Mucosa of descending colon (tissue), 3 donors: ENCODE measurements around the gene IGFL3. TPM values are rescaled to one million over a fixed set of nuclear protein-coding genes. Genes with fewer than 3 reads are reported as not detected.
"Not testable (repeated sequence)": the region's sequence is repeated elsewhere in the genome, so short reads cannot be mapped to it uniquely, and the experiment has no call there.

Experiments used
- ATAC-seq: fragments of 200-7000 bp; cut with Tn5 transposase; one replicate; pipeline ENCODE4 v1.9.1; 2020; ENCODE audit warnings: mild to moderate bottlenecking, moderate library complexity
- DNase-seq, 3 donors: peaks; one replicate each; pipeline ENCODE4 v3.0.0-alpha.2; 2020
- H3K36me3 ChIP-seq: fragments of 200-600 bp; one replicate; pipeline ENCODE4 v1.8.0; 2021; ENCODE audit warnings: low read depth, mild to moderate bottlenecking
- H3K4me1 ChIP-seq: fragments of 200-600 bp; one replicate; pipeline ENCODE4 v1.8.0; 2021; ENCODE audit warnings: low read depth, mild to moderate bottlenecking
- H3K4me3 ChIP-seq: fragments of 200-600 bp; one replicate; pipeline ENCODE4 v1.8.0; 2021; ENCODE audit warnings: mild to moderate bottlenecking
- H3K9me3 ChIP-seq: fragments of 200-600 bp; one replicate; pipeline ENCODE4 v1.8.0; 2021; ENCODE audit warnings: mild to moderate bottlenecking
- intact Hi-C, 2 donors: fragments of 100-400 bp; cut with DNase I in 1 of 2; cut with micrococcal nuclease in 1 of 2; formaldehyde crosslinking; loops; one replicate each; pipeline versions ENCODE4 v1.11.0 to v1.11.1; 2022; cut with DNase I, micrococcal nuclease
- total RNA-seq, 3 donors: library from RNA; stranded (reverse); fragmentation: NEBNext Ultra II Directional in 2 of 3; extraction: Animal tissue kit (Norgen Biotek cat#: 25700) in 2 of 3; gene quantifications; one replicate each; pipeline versions ENCODE4 v1.2.1 to v1.2.4, GENCODE V29; 2021 to 2023
- TF ChIP-seq, protein P1 (sequence below): fragments of 200-600 bp; IDR thresholded peaks from one replicate; pipeline ENCODE4 v1.8.0; 2022; ENCODE audit warnings: antibody characterized with exemption, mild to moderate bottlenecking
- donor health status: DM: no; HTN: no; CAD: no; lungs with moderate emphysema.
- donor health status: DM: no; HTN: no; CAD: no.
- donor health status: DM: no; HTN: yes; CAD: no.

IGFL3 gene
- total RNA-seq, 3 donors from 2014 or later: not detected

GRCh38 chr19:46081928-46082727, 42.4 kb downstream of the IGFL3 start:
- ATAC-seq (peak; percentile 69), DNase-seq (peak in 1 of 3 donors; percentile 45)
- Histone ChIP-seq H3K4me3 (no peak overlapping the region), H3K36me3 (no peaks in the 10 kb centered on the region), H3K4me1 (peaks cover 3% of the 10 kb centered on the region), H3K9me3 (peaks cover 11% of the 10 kb centered on the region)
- TF ChIP-seq, protein P1, sequence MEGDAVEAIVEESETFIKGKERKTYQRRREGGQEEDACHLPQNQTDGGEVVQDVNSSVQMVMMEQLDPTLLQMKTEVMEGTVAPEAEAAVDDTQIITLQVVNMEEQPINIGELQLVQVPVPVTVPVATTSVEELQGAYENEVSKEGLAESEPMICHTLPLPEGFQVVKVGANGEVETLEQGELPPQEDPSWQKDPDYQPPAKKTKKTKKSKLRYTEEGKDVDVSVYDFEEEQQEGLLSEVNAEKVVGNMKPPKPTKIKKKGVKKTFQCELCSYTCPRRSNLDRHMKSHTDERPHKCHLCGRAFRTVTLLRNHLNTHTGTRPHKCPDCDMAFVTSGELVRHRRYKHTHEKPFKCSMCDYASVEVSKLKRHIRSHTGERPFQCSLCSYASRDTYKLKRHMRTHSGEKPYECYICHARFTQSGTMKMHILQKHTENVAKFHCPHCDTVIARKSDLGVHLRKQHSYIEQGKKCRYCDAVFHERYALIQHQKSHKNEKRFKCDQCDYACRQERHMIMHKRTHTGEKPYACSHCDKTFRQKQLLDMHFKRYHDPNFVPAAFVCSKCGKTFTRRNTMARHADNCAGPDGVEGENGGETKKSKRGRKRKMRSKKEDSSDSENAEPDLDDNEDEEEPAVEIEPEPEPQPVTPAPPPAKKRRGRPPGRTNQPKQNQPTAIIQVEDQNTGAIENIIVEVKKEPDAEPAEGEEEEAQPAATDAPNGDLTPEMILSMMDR: peak; percentile 29
- intact Hi-C loops: loop anchor here (2.0 to 10.0 kb wide), 3 partner anchors 107 to 180 kb away; no protein-coding TSS in a partner anchor

GRCh38 chr19:46080561-46080960, 43.9 kb downstream of the IGFL3 start:
- no peaks in the 10 kb centered on the region for H3K36me3 ChIP-seq
- DNase-seq (no peak), ATAC-seq (no peak)
- intact Hi-C loops: loop anchor here (5.0 to 10.0 kb wide), 2 partner anchors 114 to 182 kb away; no protein-coding TSS in a partner anchor
- peaks cover 2% of the 10 kb centered on the region for H3K9me3 ChIP-seq
- TF ChIP-seq, protein P1: no peak
- peaks cover 8% of the 10 kb centered on the region for H3K4me1 ChIP-seq
- no peak overlapping the region for H3K4me3 ChIP-seq

- H3K4me3 ChIP-seq: no peak overlapping the region
- H3K36me3 ChIP-seq: no peaks in the 10 kb centered on the region
- ATAC-seq (no peak), DNase-seq (no peak)
- TF ChIP-seq, protein P1: no peak
- no peaks in the 10 kb centered on the region for H3K9me3 ChIP-seq
- H3K4me1 ChIP-seq: peaks cover 8% of the 10 kb centered on the region
- intact Hi-C loops: loop anchor here in 1 of 2 donors (10.0 kb wide), 1 partner anchor 55 kb away; the partner anchor contains the start of gene PGLYRP1
Measured at GRCh38 chr19:46079576-46079975, 44.9 kb downstream of the IGFL3 start.

DNA sequence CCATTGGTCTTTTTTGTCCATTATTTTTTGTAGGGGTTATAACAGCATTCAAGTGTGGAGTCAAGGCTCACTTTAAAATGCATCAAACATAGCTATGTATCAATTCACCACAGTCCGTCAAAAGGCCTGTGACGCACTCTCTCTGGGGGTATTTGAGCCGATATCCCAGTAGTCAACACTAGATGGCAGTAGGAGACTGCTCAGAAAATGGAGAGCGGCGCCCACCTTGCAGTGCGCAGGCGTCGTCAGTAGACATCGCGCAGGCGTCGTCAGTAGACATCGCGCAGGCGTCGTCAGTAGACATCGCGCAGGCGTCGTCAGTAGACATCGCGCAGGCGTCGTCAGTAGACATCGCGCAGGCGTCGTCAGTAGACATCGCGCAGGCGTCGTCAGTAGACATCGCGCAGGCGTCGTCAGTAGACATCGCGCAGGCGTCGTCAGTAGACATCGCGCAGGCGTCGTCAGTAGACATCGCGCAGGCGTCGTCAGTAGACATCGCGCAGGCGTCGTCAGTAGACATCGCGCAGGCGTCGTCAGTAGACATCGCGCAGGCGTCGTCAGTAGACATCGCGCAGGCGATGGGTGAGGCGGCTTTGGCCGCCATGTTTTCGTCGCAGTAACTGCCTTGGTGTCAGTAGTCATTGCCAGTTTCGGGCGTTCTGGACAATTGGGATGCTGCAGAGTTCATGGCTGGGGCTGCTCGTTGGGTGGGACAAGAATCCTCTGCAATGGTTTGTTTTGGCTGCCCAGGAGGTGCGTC, 45.7 kb downstream of the IGFL3 start:
- not testable (repeated sequence) for H3K9me3 ChIP-seq, H3K36me3 ChIP-seq, H3K4me1 ChIP-seq, H3K4me3 ChIP-seq
- DNase-seq (peak in 1 of 3 donors; percentile 32), ATAC-seq (peak; percentile 69)
- intact Hi-C loops: loop anchor here in 1 of 2 donors (10.0 kb wide), 1 partner anchor 54 kb away; the partner anchor contains the start of gene PGLYRP1
- TF ChIP-seq, protein P1: peak; percentile 12

DNA sequence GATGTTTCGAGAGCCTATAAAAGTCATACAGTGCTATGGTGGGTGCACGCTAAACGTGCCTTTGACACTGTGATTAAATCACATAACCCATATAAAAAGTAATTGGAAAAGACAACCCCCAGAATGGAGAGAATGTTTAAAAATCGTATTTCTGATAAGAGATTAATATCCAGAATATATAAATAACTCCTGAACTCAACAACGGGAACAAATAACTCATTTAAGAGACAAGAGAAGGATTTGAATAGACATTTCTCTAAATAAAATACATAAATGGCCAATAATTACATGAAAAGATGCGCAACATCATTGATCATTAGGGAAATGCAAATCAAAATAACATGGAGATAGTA, 46.7 kb downstream of the IGFL3 start:
- peaks cover 8% of the 10 kb centered on the region for H3K4me1 ChIP-seq
- no peaks in the 10 kb centered on the region for H3K9me3 ChIP-seq
- ATAC-seq (no peak), DNase-seq (no peak)
- H3K4me3 ChIP-seq: no peak overlapping the region
- H3K36me3 ChIP-seq: no peaks in the 10 kb centered on the region
- TF ChIP-seq, protein P1: no peak
- intact Hi-C loops: loop anchor here in 1 of 2 donors (10.0 kb wide), 1 partner anchor 53 kb away; the partner anchor contains the start of gene PGLYRP1
